Stimulated activated CD4-positive, alpha-beta T cell treated with anti-CD3 and anti-CD28 coated beads, Interleukin-12 subunit alpha, Interleukin-12 subunit beta, amount 100 ng/mL, for 24 hours (primary cell): ENCODE data around the gene GAL.

Source experiments
- DNase-seq, 2 experiments: peaks; one replicate each; pipeline ENCODE4 v3.0.0-alpha.2; 2020; ENCODE audit warnings: low read depth in 2 of 2

The GAL gene

DNA sequence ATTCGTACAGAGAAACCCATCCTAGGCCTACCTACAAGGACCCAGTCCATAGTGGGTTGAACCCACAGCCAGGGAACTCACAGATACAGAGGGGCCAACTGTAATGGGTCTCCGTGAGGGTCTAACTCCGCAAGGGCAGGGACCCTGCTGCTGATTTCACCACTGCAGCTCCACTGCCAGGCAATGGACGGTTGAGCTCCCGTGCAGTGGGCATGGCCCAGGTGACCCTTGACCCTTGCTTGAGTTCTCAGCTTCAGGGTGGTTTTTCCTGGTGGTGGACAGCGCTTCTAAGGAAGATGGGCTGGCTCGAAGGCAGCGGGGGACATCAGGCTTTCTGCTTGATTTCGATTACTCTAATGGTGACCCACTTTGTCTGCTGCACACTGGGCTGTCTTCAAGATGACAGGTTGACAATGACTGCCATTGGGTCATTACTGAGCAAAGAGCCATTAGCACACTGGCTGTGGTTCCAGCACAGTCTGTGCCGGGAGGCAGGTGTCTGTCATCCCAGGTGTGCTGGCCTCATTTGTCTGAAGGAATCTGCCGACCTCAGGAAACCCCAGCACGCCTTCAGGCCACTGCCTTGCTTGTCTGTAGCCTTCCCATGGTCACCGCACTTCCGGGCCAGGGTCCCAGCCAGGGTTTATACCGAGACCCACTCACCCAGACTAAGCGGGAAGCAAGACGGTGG, 3.7 kb upstream of the GAL start:
- DNase-seq: no peak

GRCh38 chr11:68682531-68682961, 1.8 kb upstream of the GAL start:
- DNase-seq: no peak

DNA sequence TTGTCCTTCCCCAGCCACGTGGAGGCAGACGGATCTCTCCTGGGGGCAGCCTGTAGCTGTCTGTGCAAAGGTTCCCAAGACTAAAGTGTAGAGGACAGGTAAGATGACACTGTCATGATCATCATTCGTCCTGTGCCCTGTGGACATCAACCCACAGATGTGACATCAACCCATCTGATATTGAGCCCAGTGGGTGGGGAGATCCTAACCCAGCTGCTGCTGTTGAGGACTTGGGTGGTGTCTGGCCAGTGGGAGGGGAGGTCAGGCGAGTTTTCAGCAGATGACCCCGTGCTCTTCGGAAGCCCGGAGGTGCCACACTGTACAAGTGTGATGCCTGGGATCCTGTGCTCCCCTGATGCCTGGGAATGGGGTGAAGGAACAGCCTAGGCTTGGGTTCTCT, 1.2 kb upstream of the GAL start:
- DNase-seq: no peak

DNA sequence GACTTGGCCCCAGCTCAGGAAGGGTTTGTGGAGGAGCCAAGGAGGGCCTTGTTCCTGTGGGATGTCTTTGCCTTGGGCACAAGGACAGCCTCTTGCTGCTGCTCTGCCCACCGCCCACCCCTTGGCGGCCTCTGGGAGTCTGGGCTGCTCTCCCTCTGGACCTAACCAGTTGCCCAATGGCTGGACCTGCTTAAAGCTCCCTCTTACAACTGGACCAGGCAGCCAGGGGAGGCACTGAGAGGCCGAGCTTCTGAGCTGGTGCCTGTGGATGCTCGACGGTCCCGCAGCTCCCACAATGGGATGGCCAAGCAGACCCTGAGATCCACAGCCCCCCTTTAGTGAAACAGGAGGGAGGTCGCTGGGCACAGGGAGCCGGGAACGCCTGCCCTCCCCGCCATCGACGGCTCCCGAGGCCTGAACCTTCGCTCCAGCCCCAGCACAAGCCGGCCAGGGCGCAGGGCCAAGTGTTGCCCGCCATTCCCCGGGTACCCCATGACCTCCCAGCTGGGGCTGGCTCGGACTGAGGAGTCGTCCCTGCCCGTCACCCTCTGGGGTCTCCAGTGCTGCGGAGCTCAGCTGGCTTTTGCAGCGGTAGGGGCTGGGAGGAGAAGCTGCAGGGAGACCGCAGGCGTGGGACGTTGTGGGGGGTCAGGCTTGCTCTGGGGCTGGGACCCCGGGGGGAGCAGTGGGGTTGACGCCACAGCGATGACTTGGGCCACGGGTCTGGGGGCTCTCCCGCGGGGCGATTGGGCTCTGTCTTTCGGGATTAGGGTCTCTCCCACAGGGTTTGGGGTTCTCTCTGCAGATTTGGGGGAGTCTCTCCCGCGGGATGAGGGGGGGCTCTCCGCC, 584 bp upstream of the GAL start:
- DNase-seq: no peak

DNA sequence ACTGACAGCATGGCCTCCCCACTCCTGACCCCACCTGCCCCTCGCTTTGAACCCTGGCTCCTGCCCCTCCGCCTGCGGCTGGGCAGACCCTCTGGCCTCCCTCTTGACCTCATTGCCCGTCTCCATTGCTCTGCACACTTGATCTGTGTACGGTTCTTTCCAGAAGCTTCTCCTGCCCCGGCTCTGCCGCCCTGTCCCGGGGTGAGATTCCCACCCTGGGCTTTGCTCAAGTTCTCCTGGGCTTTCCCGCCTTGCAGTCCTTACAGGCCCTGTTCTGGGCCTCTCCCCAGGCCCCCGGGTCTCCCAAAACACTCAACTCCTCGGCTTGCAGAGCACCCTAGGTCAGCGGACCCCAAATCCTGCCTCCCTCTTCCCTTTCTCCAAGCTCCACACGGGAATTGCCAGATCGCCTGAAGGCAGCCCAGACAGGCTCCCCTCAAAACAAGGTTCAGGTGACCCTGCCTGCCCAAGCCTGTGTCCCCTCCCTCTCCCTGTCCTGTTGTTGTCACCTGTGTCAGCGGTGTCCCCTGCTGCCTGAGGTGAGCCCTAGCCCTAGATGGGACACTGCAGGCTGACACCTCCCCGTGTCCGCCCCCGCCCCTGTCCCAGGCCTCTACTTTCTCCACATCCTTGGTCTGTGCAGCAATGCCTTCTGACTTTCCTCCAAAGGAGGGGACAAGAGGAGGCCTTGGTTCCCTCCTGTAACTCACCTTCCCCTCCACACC, 1.5 kb downstream of the GAL start:
- no peak for DNase-seq

DNA sequence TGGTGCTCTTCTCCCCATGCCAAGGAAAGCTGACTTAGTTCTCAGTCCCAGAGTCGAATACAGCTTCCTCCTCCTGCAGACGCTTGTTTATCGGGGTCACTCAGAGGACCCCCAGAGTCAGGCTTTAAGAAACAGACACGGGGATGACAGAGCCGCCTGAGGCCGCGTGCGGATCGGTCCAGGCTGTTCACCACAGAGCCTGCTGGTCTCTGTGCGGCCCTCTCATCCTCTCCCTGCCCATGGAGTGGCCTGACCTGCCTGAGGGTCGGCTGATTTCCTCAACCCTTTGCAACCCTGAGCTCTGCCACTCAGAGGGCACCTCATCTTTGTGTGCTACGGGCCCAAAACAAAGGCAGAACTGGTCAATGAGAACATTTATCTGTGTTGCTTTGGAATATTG, 2.1 kb downstream of the GAL start:
- DNase-seq: no peak

DNA sequence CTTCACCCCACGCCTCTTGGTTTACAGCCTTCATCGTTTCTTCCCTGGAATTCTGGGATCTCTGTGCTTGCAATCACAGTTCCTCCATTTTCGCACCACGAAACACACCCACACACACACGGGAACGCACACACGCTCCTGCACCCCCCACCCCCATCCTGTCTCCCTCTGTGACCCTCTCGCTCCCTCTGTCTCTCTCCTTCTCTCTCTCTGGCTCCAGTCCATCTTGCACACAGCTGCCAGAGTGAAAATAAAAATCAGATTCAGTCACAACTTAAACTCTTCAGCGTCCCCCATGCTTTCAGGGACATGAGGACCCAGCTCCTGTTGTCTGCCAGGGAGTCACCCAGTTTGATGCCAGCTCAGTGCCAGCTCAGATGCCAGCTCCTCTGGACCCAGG, 3.0 kb downstream of the GAL start:
- no peak for DNase-seq

- DNase-seq: no peak
Measured at GRCh38 chr11:68687986-68688385, 3.6 kb downstream of the GAL start.

DNA sequence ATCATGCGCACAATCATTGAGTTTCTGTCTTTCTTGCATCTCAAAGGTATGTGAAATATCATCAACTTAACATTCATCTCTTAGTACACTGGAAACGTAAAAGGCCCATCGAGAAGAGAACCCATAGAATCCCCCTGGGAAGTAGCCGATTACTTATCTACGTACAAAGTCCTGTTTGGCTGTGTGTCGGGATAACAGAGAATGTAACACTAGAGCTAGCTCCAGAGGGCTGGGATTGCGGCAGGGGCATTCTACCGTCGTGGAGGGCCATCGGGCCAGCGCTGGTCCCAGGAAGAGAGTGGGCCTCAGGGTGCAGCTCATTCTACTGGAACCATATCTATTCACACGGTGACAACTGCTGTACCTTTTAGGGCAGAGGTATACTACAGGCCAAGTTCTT, 4.5 kb downstream of the GAL start:
- no peak for DNase-seq

DNA sequence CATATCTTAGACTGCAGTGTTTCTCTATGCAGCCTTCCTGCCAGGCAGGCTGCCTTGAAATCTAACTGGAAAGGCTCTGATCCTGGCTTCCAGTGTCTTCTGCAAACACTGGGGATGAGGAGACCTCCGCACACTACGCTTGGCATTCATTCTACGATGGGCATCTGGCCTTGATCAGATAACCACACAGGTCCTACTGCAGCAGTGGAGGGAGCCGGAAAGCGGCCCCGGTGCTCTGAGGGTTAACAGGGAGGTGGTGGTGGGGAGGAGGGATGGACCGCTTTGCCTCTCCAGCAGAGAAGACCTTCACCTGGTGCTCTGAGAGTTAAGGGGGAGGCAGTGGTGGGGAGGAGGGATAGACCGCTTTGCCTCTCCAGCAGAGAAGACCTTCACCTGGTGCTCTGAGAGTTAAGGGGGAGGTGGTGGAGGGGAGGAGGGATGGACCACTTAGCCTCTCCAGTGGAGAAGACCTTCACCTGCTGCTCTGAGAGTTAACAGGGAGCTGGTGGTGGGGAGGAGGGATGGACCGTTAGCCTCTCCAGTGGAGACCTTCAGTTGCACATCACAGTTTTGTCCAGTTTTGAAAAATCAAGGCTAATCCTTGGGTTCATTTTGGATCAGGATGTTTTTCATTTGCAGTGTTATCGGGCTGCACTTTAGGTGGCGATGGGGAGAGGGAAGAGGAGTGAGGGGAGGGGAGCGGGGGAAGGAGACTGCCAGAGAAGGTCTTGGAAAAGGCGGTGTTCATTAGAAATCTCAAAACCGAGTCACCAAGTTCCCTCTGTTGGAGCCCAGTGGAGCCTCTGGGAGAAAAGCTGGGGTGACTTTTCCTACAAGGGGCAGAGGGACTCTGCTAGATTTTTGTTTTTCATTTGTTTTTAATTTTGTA, 5.6 kb downstream of the GAL start:
- DNase-seq: no peak

DNA sequence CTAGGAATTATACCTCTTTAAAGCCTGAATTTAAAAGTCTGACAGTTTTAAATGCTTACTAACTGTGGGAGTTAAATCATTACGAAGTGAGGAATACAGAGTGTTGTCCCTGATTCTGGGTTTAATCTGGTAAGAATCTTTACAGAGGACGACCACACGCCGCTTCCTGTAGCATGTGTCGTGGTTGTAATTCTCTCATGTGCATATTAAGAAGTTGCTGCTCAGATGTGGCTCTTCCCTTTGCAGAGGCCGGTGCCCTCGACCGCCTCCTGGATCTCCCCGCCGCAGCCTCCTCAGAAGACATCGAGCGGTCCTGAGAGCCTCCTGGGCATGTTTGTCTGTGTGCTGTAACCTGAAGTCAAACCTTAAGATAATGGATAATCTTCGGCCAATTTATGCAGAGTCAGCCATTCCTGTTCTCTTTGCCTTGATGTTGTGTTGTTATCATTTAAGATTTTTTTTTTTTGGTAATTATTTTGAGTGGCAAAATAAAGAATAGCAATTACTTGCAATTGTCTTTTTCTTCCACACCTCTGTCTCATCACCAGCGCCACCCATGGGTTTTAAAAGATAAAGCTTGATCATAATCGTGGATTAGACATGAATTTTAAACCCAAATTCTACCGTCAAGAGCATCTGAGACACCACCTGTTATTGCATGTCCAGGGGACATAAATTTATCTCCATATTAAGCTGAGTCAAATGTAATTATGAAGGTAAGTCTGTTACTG, 6.5 kb downstream of the GAL start:
- no peak for DNase-seq

- DNase-seq: no peak
Measured at GRCh38 chr11:68691402-68691784, 7.0 kb downstream of the GAL start.

DNA sequence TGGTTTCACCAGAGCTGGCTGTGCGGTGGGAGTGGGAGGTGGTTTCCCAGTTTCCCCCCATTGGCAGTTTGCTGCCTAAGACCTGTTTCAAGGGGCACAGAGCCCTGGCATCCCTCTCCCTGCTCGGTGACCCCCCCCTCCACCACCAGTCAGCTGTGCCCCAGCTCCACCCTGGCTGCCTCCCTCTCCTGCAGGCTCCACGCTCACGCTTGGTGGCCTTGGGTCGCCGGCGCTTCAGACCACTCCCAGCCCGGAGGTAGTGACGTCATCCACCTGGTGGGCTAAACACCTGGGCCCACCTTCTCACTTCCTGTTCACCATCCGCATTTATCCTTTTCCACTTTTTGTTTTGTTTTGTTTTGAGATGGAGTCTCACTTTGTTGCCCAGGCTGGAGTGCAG, 7.8 kb downstream of the GAL start:
- DNase-seq: no peak

GRCh38 chr11:68692871-68693483, 8.6 kb downstream of the GAL start:
- DNase-seq: no peak

DNA sequence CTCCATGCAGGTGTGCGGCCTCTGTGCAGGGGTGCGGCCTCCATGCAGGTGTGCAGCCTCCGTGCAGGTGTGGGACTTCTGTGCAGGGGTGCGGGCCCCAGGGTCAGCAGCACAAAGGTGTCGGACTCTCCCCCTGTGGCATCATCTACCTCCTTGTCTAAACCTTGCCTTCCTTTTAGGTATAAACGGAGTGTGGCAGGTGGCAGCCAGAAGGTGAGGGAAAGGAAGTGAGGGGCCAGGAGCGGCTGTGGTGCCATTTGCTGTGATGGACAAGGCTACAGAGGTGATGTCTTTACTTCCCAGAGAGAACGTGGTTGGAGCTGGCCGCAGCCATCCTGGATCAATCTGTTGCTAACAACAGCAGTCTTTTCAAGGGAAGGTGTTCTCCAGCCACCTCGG, 9.1 kb downstream of the GAL start:
- DNase-seq: no peak

DNA sequence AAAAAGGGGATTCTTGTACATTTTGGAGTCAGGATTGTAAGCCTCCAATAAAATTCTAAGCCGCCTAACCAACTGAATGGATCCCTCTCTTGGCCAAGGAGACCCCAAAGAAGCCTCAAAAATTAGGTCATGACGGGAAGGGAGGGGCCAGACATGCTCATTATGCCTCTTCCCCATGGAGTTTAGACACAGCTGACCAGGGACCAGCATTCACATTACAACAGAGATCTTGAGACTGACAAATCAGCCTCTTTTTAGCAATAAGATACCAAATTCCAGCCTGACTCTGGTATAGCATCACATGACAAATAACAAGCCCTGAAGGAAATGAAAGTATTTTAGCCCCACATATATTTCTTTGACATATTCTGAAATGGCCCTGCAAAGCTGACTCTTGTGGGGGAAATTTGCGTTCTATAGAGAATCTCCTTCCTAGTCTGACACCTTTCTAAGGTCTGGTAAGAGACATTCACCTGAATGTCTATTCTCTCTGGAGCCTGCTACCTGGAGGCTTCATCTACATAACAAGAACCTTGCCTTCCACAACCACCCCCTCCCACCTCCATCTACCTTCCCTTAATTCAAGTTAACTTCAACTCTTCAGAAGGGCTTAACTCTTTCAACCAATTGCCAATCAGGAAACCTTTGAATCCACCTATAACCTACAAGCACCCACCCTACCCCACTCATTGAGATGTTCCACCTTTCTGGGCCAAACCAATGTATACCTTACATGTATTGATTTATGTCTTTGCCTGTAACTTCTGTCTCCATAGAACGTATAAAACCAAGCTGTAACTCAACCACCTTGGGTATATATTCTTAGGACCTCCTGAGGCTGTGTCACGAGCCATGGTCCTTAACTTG, 10.3 kb downstream of the GAL start:
- no peak for DNase-seq

DNA sequence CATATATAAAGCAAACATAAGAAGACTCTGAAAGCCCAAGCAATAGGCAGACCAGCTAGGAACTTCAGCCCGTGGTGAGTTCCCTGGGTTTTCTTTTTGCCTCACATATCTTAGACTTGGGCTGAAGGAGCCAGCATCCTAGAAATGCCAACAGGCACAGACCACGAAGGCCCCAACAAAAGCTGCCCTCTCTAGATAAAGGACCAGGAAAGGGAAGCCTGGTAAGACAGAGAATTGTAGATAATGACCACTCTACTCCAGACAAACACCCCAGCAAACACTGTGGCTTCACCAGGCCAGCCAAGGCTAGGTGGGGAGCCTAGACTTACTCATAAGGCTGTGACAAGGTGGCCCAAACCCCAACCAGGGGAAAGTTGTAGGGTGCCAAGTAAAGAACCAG, 11.2 kb downstream of the GAL start:
- no peak for DNase-seq

DNA sequence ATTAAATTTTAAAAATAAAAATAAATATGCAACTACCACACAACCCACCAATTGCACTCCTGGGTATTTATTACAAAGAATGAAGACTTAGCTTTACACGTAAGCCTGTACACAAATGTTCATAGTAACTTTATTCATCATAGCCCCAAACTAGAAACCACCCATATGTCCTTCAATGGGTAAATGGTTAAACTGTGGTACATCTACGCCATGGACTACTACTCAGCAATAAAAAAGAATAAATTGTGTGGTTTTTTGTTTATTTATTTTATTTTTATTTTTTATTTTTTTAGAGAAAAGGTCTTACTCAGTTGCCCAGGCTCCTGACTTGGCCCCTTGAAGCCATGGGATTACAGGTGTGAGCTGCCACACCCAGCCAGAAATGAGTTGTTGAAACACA, 14.6 kb downstream of the GAL start:
- DNase-seq: no peak

DNA sequence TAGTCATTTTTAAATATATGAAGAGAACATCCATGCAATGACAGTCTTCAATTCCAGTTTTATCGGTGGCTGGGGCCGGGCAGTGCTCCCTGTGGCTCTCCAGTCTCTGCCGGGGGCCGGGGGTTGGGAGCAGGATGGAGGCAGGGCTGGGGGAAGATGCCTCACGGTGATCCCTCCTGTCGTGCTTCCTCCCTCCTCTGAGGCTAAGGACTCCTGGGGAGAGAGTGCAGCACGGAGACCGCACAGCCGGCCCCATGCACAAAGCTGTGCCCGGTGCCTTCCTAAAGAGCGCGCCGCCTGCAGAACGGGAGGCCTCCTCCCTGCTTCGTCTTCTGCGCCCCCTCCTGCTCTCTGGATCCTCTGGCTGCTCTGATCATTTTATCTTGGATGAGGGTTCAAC, 20.5 kb downstream of the GAL start:
- DNase-seq: no peak

- DNase-seq: no peak
Measured at GRCh38 chr11:68707527-68707926, 23.2 kb downstream of the GAL start.
